Endometrial microvascular endothelial cells (primary cell): ENCODE measurements around the gene CSF2RB. TPM values are rescaled to one million over a fixed set of nuclear protein-coding genes. Genes with fewer than 3 reads are reported as not detected.

ENCODE experiments used
- in situ Hi-C: cut with HindIII; loops from 2 replicates; pipeline ENCODE4 v1.10.0; 2017; ENCODE audit warnings: low sequenced_read_pairs, low pct_unique_long_range_greater_than_20kb; ENCODE audit errors: inconsistent ontology term
- total RNA-seq: library from RNA; depleted of rRNA; stranded (reverse); fragments of >200 nt; gene quantifications from one replicate; pipeline ENCODE4 v1.2.3, GENCODE V29; 2015; ENCODE audit errors: inconsistent ontology term

CSF2RB gene
- total RNA-seq: 4.1 TPM

DNA sequence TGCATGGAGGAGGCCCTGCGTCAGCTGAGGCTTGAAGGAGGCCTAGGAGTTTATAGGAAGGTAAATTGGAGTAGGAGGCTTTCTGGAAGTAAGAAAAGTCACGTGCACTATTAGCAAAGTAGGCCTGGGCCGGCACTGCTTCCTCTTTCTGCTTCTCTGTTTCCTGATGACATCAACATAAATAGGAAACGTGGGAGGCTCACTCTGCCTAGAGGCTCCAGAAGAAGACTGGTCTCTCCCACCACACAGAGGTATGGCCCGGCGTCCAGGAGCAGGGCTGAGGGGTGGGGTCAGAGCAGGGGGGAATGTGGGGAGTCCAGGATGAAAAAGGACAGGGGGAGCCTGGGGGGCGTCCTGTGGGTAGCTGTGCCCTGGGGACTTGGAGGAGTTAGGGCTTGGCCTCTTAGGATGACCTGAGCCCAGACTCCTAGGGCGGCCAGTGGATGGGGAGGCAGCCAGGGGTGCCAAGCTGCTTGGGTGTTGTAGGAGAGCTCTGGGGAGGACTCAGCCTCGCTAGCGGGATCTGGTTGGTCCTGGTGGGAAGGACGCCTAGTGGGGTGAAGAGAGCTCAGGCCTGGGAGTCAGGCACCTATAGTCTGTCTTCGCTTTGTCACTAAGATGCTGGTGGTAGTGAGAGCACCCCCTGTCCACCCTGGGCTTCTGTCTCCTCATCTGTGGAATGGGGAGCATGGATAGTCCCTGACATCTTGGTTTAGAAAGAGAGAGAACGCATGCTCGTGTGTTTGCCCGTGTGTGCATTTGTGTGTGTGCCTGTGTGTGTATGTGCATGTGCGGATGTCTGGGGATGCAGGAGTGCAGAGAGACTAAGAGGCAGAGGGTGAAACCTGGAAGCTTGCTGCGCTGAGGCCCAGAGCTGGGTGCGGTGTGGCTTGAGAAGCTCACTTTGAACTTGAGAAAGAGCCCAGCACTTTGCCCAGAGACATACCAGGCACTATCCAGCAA is at the start of gene CSF2RB:
TSS of gene CSF2RB (plus strand) at position 202 of the 963 bp plus-strand sequence. CDS start 8,580 bp downstream, outside the sequence.
- in situ Hi-C loops: no loop called here

DNA sequence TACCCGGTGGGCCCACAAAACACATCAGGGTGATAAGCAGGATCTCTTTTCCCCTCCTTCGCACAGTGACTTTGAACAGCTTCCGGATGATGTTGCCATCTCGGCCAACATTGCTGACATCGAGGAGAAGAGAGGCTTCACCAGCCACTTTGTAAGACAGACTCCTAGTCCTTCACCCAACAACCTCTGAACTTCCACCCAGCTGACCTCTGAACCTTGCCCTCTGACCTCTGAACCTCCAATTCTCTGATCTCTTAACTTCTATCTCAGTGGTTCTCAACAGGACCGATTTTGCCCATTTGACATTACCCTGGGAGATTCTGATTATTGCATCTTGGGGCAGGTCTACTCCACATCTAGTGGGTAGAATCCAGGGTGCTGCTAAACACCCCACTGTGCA is 49.4 kb upstream of the CSF2RB start:
- in situ Hi-C loops: no loop called here

DNA sequence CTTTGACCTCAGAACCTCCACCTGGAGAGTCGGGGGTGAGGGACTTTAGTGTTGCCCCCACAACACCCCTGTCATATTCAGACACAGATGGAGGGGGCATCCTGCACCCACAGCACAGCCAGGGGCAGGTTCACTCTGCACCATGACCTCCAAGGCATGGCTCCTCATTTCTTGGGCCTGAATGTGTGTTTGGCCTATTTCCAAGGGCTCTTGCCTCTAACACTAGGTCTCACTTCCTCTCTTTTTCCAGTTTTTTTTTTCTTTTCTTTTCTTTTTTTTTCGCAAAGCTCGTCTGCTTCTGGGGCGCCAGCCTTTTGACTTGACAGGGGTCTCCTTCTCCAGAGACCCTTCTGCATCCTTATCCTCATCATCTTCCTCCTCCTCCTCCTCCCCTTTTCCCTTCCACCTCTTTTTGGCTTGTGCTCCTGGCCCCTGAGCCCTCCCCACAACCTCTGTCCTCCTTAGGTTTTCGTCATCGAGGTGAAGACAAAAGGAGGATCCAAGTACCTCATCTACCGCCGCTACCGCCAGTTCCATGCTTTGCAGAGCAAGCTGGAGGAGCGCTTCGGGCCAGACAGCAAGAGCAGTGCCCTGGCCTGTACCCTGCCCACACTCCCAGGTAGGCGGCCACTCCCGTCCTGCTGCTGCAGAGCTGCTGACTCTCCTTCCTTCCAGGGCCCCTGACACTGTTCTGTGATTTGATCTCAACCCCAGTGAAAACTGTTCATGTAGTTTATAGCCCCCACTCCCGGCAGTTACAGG is 48.8 kb upstream of the CSF2RB start:
- in situ Hi-C loops: no loop called here

DNA sequence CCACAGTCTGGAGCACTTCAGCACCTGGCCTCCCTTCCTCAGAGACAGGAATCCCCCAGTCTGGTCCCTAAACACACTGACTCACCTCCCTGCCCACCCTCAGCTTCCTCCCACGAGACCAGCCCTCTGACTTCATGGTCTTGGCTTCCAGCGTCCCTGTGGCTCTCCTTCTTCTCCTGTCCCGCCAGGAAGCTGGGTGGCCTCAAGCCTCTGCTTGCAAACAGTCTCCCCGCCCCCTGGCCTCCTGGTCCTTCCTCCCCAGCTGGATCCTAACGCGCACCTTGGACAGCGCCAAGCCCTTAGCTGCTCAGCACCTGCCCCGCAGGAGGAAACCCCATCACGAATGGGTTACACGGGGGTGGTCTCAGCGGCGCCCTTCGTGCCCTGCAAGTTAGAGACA is 48.1 kb upstream of the CSF2RB start:
- in situ Hi-C loops: no loop called here

DNA sequence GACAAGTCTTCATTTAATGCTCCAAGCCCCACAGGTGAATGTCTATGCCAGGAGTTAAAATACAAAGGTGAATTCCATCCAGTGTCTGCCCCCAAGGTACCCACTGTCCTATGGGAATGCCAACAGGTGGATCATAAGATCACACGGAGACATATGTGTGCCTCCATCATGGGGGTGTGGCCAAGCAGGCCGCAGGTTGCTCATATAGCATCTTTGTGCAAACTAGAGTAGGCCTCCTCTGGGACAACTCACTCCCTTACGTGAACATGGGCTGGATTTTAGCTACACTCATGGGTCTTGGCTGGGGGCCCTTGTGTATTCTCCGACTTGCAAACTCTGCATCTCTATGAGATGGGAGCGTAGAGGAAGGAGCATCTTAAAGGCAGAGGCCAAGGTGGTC is 45.7 kb upstream of the CSF2RB start:
- in situ Hi-C loops: no loop called here

DNA sequence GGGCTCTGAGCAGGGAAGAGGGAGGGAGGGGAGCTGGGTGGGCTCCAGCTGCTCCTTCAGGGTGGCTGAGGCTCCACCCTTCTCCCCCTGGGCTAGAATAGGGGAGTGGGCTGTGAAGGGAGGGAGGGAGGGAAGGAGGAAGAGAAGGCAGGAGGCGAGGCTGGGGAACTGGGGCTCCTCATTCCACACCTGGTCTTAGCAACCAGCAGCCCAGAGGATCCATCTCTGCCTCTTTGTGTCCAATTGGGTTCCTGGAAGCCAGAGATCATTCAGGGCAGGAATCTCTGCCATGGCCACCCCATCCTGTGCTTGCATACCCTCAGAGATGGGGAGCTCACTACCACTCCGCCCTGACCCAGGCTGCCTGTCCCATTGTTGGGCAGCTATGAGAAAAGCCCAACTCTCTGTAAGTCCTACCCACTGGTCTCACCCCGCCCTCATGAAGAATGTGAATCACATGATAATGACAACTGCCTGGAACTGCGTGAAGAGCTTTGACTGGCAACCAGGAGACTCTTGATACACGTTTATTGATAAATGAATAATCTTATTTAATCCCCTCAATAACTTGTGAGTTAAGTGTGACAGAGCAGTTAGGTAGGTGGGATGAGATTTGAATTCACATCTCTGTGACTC is 44.8 kb upstream of the CSF2RB start:
- in situ Hi-C loops: no loop called here

DNA sequence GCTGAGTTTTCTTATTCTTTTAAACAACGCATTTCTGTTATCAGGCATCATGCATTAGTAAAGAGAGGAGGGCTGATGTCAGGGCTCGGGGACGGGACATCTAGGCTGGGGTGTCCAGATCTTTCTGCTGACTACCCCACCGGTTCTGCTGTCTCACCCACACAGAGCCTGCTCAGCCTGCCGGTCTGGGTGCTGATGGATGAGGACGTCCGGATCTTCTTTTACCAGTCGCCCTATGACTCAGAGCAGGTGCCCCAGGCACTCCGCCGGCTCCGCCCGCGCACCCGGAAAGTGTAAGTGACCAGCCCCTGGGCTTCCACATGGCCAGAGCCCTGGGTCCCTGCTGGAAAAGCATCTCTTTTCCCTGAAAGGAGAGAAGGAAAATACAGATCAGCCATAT is 43.2 kb upstream of the CSF2RB start:
- in situ Hi-C loops: no loop called here

DNA sequence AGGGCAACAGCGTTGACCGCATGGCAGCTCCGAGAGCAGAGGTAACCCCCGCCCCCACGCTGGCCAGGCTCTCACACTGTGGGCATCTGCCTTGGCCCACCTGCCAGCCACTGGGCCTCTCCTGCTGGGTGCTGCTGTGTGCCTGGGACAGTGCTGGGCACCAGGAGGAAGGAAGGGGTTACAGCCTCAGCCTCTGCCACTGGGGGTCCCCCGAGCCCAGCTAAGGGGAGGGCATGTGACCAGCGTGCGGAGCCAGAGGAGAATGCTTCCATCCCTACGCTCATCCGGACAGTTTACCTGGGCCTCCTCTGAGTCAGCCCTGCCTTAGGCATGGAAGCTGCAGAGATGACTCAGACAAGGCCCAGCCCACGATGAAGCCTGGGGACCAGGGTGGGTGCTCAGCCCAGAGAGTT is 41.8 kb upstream of the CSF2RB start:
- in situ Hi-C loops: no loop called here

DNA sequence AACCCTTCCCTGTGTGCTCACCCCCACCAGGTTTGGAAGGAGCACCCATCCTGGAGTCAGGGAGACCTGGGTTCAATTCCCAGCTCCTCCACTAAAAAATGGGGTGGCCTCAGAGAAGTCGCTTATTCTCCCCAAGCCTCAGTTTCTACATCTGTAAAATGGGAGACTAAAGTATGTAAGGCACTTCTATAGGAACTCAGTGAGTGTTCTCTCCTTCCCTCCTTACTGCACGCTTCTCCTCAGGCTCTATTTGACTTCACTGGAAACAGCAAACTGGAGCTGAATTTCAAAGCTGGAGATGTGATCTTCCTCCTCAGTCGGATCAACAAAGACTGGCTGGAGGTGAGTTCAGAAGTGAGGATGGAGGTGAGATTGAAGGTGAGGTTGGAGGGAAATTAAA is 41.3 kb upstream of the CSF2RB start:
- in situ Hi-C loops: no loop called here

DNA sequence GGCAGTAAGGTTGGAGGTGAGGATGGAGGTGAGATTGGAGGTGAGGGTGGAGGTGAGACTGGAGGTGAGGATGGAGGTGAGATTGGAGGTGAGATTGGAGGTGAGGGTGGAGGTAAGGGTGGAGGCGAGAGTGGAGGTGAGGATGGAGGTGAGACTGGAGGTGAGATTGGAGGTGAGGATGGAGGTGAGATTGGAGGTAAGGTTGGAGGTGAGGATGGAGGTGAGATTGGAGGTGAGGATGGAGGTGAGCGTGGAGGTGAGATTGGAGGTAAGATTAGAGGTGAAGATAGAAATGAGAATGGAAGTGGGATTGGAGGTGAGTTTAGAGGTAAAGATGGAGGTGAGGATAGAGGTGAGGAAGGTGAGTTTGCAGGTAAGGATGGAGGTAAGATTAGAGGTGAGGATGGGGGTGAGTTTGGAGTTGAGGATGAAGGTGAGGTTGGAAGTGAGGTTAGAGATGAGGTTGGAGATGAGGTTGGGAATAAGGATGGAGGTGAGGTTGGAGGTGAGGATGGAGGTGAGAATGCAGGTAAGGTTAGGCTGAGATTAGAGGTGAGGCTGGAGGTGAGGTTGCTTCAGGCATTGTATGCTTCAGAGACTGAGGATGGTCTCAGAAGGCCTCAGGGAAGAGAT is 40.4 kb upstream of the CSF2RB start:
- in situ Hi-C loops: no loop called here

DNA sequence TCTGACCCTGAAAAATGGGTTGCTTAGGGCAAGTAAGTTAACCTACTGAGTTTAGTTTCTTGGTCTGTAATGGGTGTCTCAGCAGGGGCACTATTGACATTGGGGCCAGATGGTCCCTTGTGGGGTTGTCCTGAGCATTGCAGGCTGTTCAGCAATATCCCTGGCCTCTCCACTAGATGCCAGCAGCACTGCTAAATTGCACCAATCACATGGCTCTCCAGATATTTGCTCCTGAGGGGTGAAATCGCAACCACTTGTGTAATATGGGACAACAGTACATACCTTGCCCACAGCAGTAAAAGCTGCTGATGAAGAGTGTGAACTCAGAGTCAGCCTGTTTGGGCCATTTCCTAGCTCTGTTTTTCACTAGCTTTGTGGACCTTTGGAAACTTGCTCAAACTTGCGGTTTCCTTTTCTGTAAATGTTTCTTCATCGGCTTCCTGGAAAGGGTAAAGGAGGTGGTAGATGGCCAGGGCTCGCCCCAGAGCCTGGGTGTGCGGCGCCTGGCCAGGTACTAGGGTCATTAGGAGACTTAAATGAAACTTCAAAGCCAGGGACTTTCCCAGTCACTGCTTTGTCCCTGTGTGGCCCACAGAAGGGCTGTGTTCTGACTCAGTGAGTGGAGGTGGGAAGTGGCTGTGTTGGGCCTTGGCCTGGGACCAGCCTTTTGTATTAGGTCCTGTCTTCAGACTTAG is 39.7 kb upstream of the CSF2RB start:
- in situ Hi-C loops: no loop called here

DNA sequence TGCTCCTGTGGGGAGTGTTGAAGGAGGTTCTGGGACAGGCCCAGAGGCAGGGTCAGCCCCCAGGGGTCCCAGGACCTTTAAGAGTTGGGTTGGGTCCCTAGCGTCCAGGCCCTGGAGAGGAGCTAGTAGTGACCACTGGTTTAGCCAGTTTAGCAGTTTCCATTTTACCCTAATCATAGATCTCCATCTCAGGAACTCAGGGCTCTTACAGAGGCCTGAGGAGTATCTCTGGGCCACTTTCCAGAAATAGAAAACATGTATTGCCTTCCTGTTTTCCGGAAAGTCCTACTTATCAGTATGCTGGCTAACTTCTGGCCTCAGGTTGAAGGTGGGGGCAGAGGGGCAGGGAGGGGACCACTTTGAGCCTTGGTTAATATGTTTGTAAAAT is 39.1 kb upstream of the CSF2RB start:
- in situ Hi-C loops: no loop called here

DNA sequence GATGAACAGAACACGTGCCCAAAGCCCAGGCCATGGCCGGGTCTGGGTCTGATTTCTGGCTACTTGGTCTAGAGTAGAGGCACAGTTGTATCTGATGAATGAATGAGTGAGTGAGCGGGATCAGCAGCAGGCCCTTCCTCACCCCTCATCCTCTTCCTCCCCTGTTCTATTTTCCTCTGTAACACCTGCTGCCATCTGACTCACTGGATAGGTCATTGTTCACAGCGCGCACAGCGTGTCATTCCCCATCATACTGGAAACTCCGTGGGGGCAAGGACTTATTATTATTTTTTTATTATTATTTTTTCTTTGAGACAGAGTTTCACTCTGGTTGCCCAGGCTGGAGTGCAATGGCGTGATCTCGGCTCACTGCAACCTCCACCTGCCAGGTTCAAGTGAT is 38.7 kb upstream of the CSF2RB start:
- in situ Hi-C loops: no loop called here

DNA sequence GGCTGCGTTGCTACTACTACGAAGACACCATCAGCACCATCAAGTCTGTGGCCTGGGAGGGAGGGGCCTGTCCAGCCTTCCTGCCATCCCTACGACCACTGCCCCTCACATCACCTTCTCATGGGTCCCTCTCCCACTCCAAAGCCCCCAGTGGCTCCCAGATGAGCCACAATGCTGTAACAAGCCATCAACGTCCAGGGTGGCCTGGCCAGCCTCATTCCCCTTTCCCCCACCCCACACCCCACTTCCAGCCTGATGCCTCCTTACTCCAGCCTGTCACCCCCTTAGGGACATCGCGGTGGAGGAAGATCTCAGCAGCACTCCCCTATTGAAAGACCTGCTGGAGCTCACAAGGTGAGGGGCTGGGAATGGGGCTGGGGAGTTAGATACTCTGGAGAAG is 37.7 kb upstream of the CSF2RB start:
- in situ Hi-C loops: no loop called here

DNA sequence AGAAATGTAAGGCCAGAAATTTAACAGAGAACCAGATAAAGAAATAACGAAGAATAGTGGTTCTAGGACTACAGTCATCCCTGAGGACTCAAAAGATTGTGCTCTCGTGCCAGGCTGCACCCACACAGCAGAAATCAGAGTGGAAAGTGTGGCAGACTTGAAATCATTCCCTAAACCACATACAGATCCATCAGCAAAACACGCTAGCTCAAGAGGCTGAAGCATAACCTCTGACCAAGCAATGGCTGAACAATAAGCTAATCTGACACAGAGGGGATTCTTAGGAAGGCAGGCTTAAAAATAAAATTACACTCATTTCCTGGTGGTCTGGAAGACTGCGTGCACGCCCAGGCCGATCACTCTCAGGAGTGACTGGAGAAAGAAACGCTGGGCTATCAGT is 33.7 kb upstream of the CSF2RB start:
- in situ Hi-C loops: no loop called here

DNA sequence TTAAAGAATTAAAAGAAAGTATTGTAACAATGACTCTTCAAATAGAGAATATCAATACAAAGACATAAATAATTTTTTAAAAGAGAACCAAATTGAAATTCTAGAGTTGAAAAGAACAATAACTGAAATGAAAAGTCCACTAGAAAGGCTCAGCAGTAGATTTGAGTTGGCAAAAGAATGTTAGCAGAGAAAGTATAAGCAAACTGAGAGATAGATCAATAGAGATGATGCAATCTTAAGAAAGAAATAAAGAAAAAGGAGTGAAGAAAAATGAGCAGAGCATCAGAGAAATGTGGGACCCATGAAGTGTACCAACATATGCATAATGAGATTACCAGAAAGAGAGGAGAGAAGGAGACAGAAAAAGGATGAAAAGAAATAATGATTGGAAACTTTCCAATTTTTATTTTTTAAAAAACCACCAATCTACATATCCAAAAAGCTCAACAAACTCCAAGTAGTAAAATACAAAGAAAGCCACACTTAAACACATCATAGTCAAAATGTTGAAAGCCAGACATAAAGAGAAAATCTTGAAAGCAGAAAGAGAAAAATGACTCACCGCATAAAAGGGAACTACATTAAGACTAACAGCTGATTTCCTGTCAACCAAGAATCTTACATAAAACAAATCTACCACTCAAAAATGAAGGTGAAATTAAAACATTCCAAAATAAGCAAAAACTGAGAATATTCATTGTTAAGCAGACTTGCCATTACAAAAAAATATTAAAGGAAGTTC is 31.8 kb upstream of the CSF2RB start:
- in situ Hi-C loops: no loop called here

DNA sequence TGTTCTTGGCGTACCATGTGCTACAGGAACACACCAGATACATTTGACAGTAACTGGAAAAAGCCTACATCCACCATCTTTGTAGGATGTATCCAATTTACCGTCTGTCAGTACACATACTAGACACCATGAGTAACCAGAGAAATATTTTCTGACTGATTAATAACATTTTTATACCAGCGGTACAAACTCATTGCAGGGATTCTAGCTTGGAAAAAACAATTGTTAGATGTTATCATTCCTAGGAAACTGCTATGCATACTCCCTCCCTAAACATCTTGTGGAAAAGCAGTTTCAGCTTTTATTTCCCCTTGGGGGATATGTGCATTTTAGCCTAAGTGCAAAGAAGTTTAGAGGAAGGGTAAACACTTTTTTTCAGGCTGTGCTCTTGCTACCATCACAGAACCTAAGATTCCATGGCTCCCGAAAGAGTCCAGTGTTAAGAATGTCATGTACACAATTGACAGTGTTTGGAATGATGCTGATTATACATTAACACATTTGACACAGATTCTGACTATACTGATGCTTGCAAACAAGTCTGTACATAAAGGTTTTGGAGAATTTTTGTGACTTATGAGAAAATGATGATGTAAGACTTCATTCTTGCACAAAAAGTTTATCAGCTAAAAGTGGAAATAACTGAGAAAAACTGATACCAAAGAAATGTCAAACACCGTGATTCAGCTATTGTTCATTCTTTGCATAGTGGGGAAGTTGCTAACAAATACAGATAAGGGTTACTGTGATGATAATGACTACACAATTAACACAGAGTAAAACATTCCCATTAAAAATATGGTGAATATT is 28.9 kb upstream of the CSF2RB start:
- in situ Hi-C loops: no loop called here
